Measurements from ENCODE around the gene ZFP3. TPM values are rescaled to one million over a fixed set of nuclear protein-coding genes. Genes with fewer than 3 reads are reported as not detected.

ZFP3 gene
- polyA plus RNA-seq, 1 experiment: 2.0 TPM

- CTCF ChIA-PET: interaction anchor here (0.6 to 3.5 kb wide), 3 partner anchors 13 to 194 kb away, joined by 3 to 27 read pairs (median 4); no protein-coding TSS in a partner anchor
- TF ChIP-seq, protein P1, sequence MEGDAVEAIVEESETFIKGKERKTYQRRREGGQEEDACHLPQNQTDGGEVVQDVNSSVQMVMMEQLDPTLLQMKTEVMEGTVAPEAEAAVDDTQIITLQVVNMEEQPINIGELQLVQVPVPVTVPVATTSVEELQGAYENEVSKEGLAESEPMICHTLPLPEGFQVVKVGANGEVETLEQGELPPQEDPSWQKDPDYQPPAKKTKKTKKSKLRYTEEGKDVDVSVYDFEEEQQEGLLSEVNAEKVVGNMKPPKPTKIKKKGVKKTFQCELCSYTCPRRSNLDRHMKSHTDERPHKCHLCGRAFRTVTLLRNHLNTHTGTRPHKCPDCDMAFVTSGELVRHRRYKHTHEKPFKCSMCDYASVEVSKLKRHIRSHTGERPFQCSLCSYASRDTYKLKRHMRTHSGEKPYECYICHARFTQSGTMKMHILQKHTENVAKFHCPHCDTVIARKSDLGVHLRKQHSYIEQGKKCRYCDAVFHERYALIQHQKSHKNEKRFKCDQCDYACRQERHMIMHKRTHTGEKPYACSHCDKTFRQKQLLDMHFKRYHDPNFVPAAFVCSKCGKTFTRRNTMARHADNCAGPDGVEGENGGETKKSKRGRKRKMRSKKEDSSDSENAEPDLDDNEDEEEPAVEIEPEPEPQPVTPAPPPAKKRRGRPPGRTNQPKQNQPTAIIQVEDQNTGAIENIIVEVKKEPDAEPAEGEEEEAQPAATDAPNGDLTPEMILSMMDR (IDR thresholded peaks at IDR 0.05; ENCODE audit: insufficient read depth, low read depth, low read length): no peak
- Histone ChIP-seq H3K27me3 (ENCODE audit: control insufficient read depth, insufficient read depth, low read length) (0 out of 2 replicates have a peak, but pooled peaks cover 6% of the 10 kb centered on the region), H3K36me3 (ENCODE audit: control insufficient read depth, insufficient read depth, low read length) (no peaks in the 10 kb centered on the region), H3K4me3 (ENCODE audit: low read depth, low read length) (no peak overlapping the region)
- DNase-seq (ENCODE audit: low read depth): no peak
- POLR2A ChIA-PET: no interaction called here
Observed at GRCh38 chr17:5034063-5034462, 44.2 kb upstream of the ZFP3 start.

GRCh38 chr17:5034651-5035050 lies 43.6 kb upstream of the ZFP3 start:
- TF ChIP-seq, protein P1 (IDR thresholded peaks at IDR 0.05; ENCODE audit: insufficient read depth, low read depth, low read length): no peak
- H3K4me3 ChIP-seq (ENCODE audit: low read depth, low read length): no peak overlapping the region

GRCh38 chr17:5035315-5035714 lies 43.0 kb upstream of the ZFP3 start, which contains the start of gene SLC52A1:
Gene SLC52A1 (minus strand): TSS chr17:5035426. CDS start chr17:5034606, 820 bp downstream.
- TF ChIP-seq, protein P1 (IDR thresholded peaks at IDR 0.05; ENCODE audit: insufficient read depth, low read depth, low read length): no peak
- CTCF ChIA-PET: interaction anchor here (1.0 to 3.5 kb wide), 3 partner anchors 11 to 1401 kb away, joined by 3 to 27 read pairs (median 3); no protein-coding TSS in a partner anchor
- no peaks in the 10 kb centered on the region for H3K36me3 ChIP-seq (ENCODE audit: control insufficient read depth, insufficient read depth, low read length)
- 0 out of 2 replicates have a peak, but pooled peaks cover 6% of the 10 kb centered on the region for H3K27me3 ChIP-seq (ENCODE audit: control insufficient read depth, insufficient read depth, low read length)
- POLR2A ChIA-PET: interaction anchor here (0.6 kb wide), 1 partner anchor 48 kb away, joined by 3 read pairs; the partner anchor contains the start of gene CAMTA2
- peak within 1 kb of the TSS; percentile 28 for H3K4me3 ChIP-seq (ENCODE audit: low read depth, low read length)
- DNase-seq (ENCODE audit: low read depth): no peak

More at GRCh38 chr17:5034651-5035050, 43.6 kb upstream of the ZFP3 start:
- ChIA-PET POLR2A (interaction anchor here (0.6 kb wide), 1 partner anchor 47 kb away, joined by 3 read pairs; the partner anchor contains the start of gene CAMTA2), CTCF (interaction anchor here (0.6 to 3.5 kb wide), 4 partner anchors 12 to 1401 kb away, joined by 3 to 27 read pairs (median 4); no protein-coding TSS in a partner anchor)
- 0 out of 2 replicates have a peak, but pooled peaks cover 6% of the 10 kb centered on the region for H3K27me3 ChIP-seq (ENCODE audit: control insufficient read depth, insufficient read depth, low read length)
- no peaks in the 10 kb centered on the region for H3K36me3 ChIP-seq (ENCODE audit: control insufficient read depth, insufficient read depth, low read length)
- DNase-seq (ENCODE audit: low read depth): no peak

- ChIA-PET CTCF (interaction anchor here (1.0 kb wide), 1 partner anchor 12 kb away, joined by 5 read pairs; no protein-coding TSS in a partner anchor), POLR2A (no interaction called here)
- TF ChIP-seq, protein P1 (IDR thresholded peaks at IDR 0.05; ENCODE audit: insufficient read depth, low read depth, low read length): no peak
- no peak for DNase-seq (ENCODE audit: low read depth)
- Histone ChIP-seq H3K27me3 (ENCODE audit: control insufficient read depth, insufficient read depth, low read length) (no peaks in the 10 kb centered on the region; the same call in 1 of the 2 replicates), H3K36me3 (ENCODE audit: control insufficient read depth, insufficient read depth, low read length) (no peaks in the 10 kb centered on the region), H3K4me3 (ENCODE audit: low read depth, low read length) (no peak overlapping the region)
Observed at GRCh38 chr17:5042157-5043022, 35.9 kb upstream of the ZFP3 start.

DNA sequence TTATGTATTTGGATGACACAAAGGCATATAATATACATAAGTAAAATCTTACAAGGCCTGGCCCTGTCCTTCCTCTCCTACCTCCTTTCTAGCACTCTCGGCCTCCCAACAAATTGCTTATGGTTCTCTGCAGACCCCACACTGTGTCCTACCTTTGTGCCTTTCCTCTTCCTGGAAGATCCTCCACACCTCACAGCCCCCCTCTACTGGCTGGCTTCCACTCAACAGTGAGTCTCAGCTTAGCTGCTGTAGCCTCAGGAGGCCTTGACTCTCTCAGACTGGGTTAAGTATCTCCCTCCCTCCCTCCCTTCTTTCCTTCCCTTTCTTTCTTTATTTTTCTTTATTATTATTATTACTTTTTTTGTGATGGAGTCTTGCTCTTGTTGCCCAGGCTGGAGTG lies 34.7 kb upstream of the ZFP3 start:
- Histone ChIP-seq H3K36me3 (ENCODE audit: control insufficient read depth, insufficient read depth, low read length) (no peaks in the 10 kb centered on the region), H3K27me3 (ENCODE audit: control insufficient read depth, insufficient read depth, low read length) (no peaks in the 10 kb centered on the region; the same call in 1 of the 2 replicates), H3K4me3 (ENCODE audit: low read depth, low read length) (no peak overlapping the region)
- POLR2A ChIA-PET: no interaction called here
- CTCF ChIA-PET: interaction anchor here (1.4 kb wide), 1 partner anchor 13 kb away, joined by 3 read pairs; no protein-coding TSS in a partner anchor
- TF ChIP-seq, protein P1 (IDR thresholded peaks at IDR 0.05; ENCODE audit: insufficient read depth, low read depth, low read length): no peak
- DNase-seq (ENCODE audit: low read depth): no peak

Data from BJ (cell line).